ENCODE results near the gene METTL25. TPM values are rescaled to one million over a fixed set of nuclear protein-coding genes. Genes with fewer than 3 reads are reported as not detected.

The METTL25 gene
- total RNA-seq (10 to 100 TPM; 12.0 to 17.4 (median 15.1) TPM), polyA plus RNA-seq (10 to 100 TPM in 1 of 2 donors, 1 to 10 TPM in 1; 2.0 to 12.1 TPM)
- long read RNA-seq, donor 1: 0 reads
- long read RNA-seq, donor 2, partial matches to known transcripts: 1 of 6 reads
- long read RNA-seq, donor 2, other reads (novel, unspliced or antisense): 3 of 6 reads
- long read RNA-seq, donor 3, partial matches to known transcripts: 0 of 8 reads
- long read RNA-seq, donor 3, other reads (novel, unspliced or antisense): 3 of 8 reads

GRCh38 chr12:82358200-82359114, at the start of gene METTL25, which contains the start of gene CCDC59:
METTL25 (plus strand) TSS chr12:82358529; CDS start chr12:82358566, 37 bp downstream.
CCDC59 (minus strand) TSS chr12:82358387; CDS start chr12:82358376, 11 bp downstream.
- DNase-seq (peak; percentile 96 to 98), ATAC-seq (peak; percentile 96 to 99 (median 98))
- intact Hi-C loops (cut with DNase I): no loop called here
- no peaks in the 10 kb centered on the region for H3K27me3 ChIP-seq
- H3K9me3 ChIP-seq: no peaks in the 10 kb centered on the region
- peak; percentile 86 to 96 (median 91) for TF ChIP-seq CTCF (IDR thresholded peaks at IDR 0.05)
- H3K27ac ChIP-seq: peak within 1 kb of the TSS; percentile 91 to 99 (median 96)
- 1% methylated on average over 61 of the region's 61 CpGs for WGBS, 2 donors
- H3K36me3 ChIP-seq: peaks cover 0 to 37% (median 20%) of the 10 kb centered on the region in 9 donors
- peaks cover 0 to 53% (median 41%) of the 10 kb centered on the region in 9 donors for H3K4me1 ChIP-seq
- H3K4me3 ChIP-seq: peak within 1 kb of the TSS; percentile 64 to 95 (median 86)

- Histone ChIP-seq H3K4me1 (no peaks in the 10 kb centered on the region), H3K27ac (no peak overlapping the region), H3K27me3 (no peaks in the 10 kb centered on the region), H3K9me3 (peaks cover 0 to 12% (median 0%) of the 10 kb centered on the region in 11 donors), H3K36me3 (no peaks in the 10 kb centered on the region), H3K4me3 (no peak overlapping the region)
- ATAC-seq (no peak), DNase-seq (no peak)
- intact Hi-C loops (cut with DNase I): no loop called here
- 65 to 73% methylated on average over 8 of the region's 8 CpGs for WGBS, 2 donors
- TF ChIP-seq CTCF (IDR thresholded peaks at IDR 0.05): no peak
Observed at GRCh38 chr12:82314406-82314892, 43.9 kb upstream of the METTL25 start.

- H3K27ac ChIP-seq: no peak overlapping the region
- no peaks in the 10 kb centered on the region for H3K27me3 ChIP-seq
- no peak overlapping the region for H3K4me3 ChIP-seq
- DNase-seq: no peak
- no peaks in the 10 kb centered on the region for H3K36me3 ChIP-seq
- H3K9me3 ChIP-seq: no peaks in the 10 kb centered on the region
- no peak for TF ChIP-seq CTCF (IDR thresholded peaks at IDR 0.05)
- no peak for ATAC-seq
- WGBS, 2 donors: 69 to 79% methylated on average over 1 of the region's 1 CpG
- H3K4me1 ChIP-seq: no peaks in the 10 kb centered on the region
- intact Hi-C loops (cut with DNase I): no loop called here
Observed at GRCh38 chr12:82319276-82319675, 39.1 kb upstream of the METTL25 start.
